SK-N-SH treated with all-trans-retinoic acid at 6 μM for 48 hours (cell line): ENCODE measurements around the gene MFF.

Experiments used
- ATAC-seq: fragments of 200-7000 bp; cut with Tn5 transposase; 3 replicates; pipeline ENCODE4 v1.9.1; 2020; ENCODE audit warnings: mild to moderate bottlenecking, moderate library complexity
- ARNTL ChIP-seq: fragments of 450-650 bp; formaldehyde crosslinking; IDR thresholded peaks from 2 replicates; pipeline ENCODE4 v1.5.0; 2020; ENCODE audit warnings: low read depth, mild to moderate bottlenecking, moderate library complexity, borderline replicate concordance
- BACH2 ChIP-seq: fragments of 250-450 bp; sonication (Bioruptor Pico); IDR thresholded peaks from 2 replicates; pipeline ENCODE4 v1.9.0; 2021; ENCODE audit warnings: mild to moderate bottlenecking, borderline replicate concordance
- CREB5 ChIP-seq: fragments of 250-450 bp; sonication (Bioruptor Pico); IDR thresholded peaks from 2 replicates; pipeline ENCODE4 v1.5.1; 2020; ENCODE audit warnings: low read depth, mild to moderate bottlenecking, moderate library complexity
- ESRRG ChIP-seq: fragments of 250-450 bp; sonication (Bioruptor Pico); IDR thresholded peaks from 2 replicates; pipeline ENCODE4 v1.6.1; 2021; ENCODE audit warnings: mild to moderate bottlenecking
- GLIS3 ChIP-seq: fragments of 250-450 bp; sonication (Bioruptor Pico); IDR thresholded peaks from 2 replicates; pipeline ENCODE4 v1.5.0; 2020; ENCODE audit warnings: mild to moderate bottlenecking, moderate library complexity
- ISL1 ChIP-seq: fragments of 250-450 bp; sonication (Bioruptor Pico); IDR thresholded peaks from 2 replicates; pipeline ENCODE4 v2.1.2; 2022; ENCODE audit warnings: mild to moderate bottlenecking, moderate library complexity
- OSR1 ChIP-seq: fragments of 250-450 bp; sonication (Bioruptor Pico); IDR thresholded peaks from 2 replicates; pipeline ENCODE4 v1.8.0; 2022; ENCODE audit warnings: moderate library complexity, mild to moderate bottlenecking, inconsistent platforms
- PATZ1 ChIP-seq: fragments of 250-450 bp; sonication (Bioruptor Pico); IDR thresholded peaks from 2 replicates; pipeline ENCODE4 v1.8.0; 2020; ENCODE audit warnings: mild to moderate bottlenecking, moderate library complexity, borderline replicate concordance
- POU6F1 ChIP-seq: fragments of 250-450 bp; sonication (Bioruptor Pico); IDR thresholded peaks from 2 replicates; pipeline ENCODE4 v1.8.0; 2021; ENCODE audit warnings: low read depth, mild to moderate bottlenecking, moderate library complexity, borderline replicate concordance
- RARB ChIP-seq: fragments of 250-450 bp; sonication (Bioruptor Pico); IDR thresholded peaks from 2 replicates; pipeline ENCODE4 v1.8.0; 2021; ENCODE audit warnings: mild to moderate bottlenecking, moderate library complexity
- SNAI2 ChIP-seq: fragments of 250-450 bp; sonication (Bioruptor Pico); IDR thresholded peaks from 2 replicates; pipeline ENCODE4 v1.5.0; 2020; ENCODE audit warnings: mild to moderate bottlenecking, moderate library complexity
- TOX ChIP-seq: fragments of 250-450 bp; sonication (Bioruptor Pico); IDR thresholded peaks from 2 replicates; pipeline ENCODE4 v1.8.0; 2021; ENCODE audit warnings: mild to moderate bottlenecking, moderate library complexity, borderline replicate concordance
- TSHZ2 ChIP-seq: fragments of 250-450 bp; sonication (Bioruptor Pico); IDR thresholded peaks from 2 replicates; pipeline ENCODE4 v1.5.0; 2020; ENCODE audit warnings: mild to moderate bottlenecking, moderate library complexity
- ZC3H10 ChIP-seq: fragments of 250-450 bp; sonication (Bioruptor Pico); IDR thresholded peaks from 2 replicates; pipeline ENCODE4 v1.5.1; 2021; ENCODE audit warnings: mild to moderate bottlenecking, moderate library complexity
- ZFP3 ChIP-seq: fragments of 250-450 bp; sonication (Bioruptor Pico); IDR thresholded peaks from 2 replicates; pipeline ENCODE4 v1.5.0; 2020; ENCODE audit warnings: mild to moderate bottlenecking, moderate library complexity
- ZFP30 ChIP-seq: fragments of 450-650 bp; formaldehyde crosslinking; IDR thresholded peaks from 2 replicates; pipeline ENCODE4 v1.5.0; 2022; ENCODE audit warnings: mild to moderate bottlenecking, moderate library complexity
- ZNF565 ChIP-seq: fragments of 450-650 bp; formaldehyde crosslinking; conservative IDR thresholded peaks from 2 replicates; pipeline ENCODE4 v1.5.0; 2020; ENCODE audit warnings: low read depth, mild to moderate bottlenecking, moderate library complexity
- ZNF70 ChIP-seq: fragments of 450-650 bp; formaldehyde crosslinking; IDR thresholded peaks from 2 replicates; pipeline ENCODE4 v1.5.0; 2020; ENCODE audit warnings: mild to moderate bottlenecking, moderate library complexity
- ZNF8 ChIP-seq: fragments of 450-650 bp; formaldehyde crosslinking; IDR thresholded peaks from 2 replicates; pipeline ENCODE4 v1.5.0; 2020; ENCODE audit warnings: mild to moderate bottlenecking, moderate library complexity

The MFF gene

GRCh38 chr2:227320305-227321094 is 4.6 kb upstream of the MFF start:
- no peak for TF ChIP-seq TSHZ2 (CRISPR knock-in tag)
- TF ChIP-seq ZNF70 (CRISPR knock-in tag): no peak
- TF ChIP-seq POU6F1 (CRISPR knock-in tag): no peak
- no peak for TF ChIP-seq ZC3H10 (CRISPR knock-in tag)
- TF ChIP-seq TOX (CRISPR knock-in tag): no peak
- TF ChIP-seq PATZ1: no peak
- TF ChIP-seq ZFP3 (CRISPR knock-in tag): no peak
- no peak for TF ChIP-seq ISL1 (CRISPR knock-in tag)
- no peak for TF ChIP-seq SNAI2 (CRISPR knock-in tag)
- no peak for TF ChIP-seq BACH2 (CRISPR knock-in tag)
- TF ChIP-seq ARNTL (CRISPR knock-in tag): no peak
- TF ChIP-seq ZFP30: no peak
- no peak for ATAC-seq

- ATAC-seq: no peak
- TF ChIP-seq GLIS3 (CRISPR knock-in tag): no peak
- TF ChIP-seq RARB (CRISPR knock-in tag): no peak
Observed at GRCh38 chr2:227322530-227323205, 2.4 kb upstream of the MFF start.

- ATAC-seq: no peak
- TF ChIP-seq ZFP3 (CRISPR knock-in tag) (no peak), BACH2 (CRISPR knock-in tag) (no peak), ISL1 (CRISPR knock-in tag) (no peak), PATZ1 (no peak), TSHZ2 (CRISPR knock-in tag) (no peak), SNAI2 (CRISPR knock-in tag) (no peak)
Observed at GRCh38 chr2:227323818-227324217, 1.2 kb upstream of the MFF start.

GRCh38 chr2:227324642-227324994 is 433 bp upstream of the MFF start:
- peak; percentile 32 for ATAC-seq
- TF ChIP-seq CREB5 (CRISPR knock-in tag): no peak
- no peak for TF ChIP-seq ZNF8 (CRISPR knock-in tag)
- TF ChIP-seq OSR1 (CRISPR knock-in tag): no peak
- TF ChIP-seq ZNF565 (CRISPR knock-in tag): no peak
- no peak for TF ChIP-seq PATZ1
- no peak for TF ChIP-seq BACH2 (CRISPR knock-in tag)
- TF ChIP-seq ESRRG (CRISPR knock-in tag): no peak
- TF ChIP-seq GLIS3 (CRISPR knock-in tag): no peak
- TF ChIP-seq TOX (CRISPR knock-in tag): no peak
- no peak for TF ChIP-seq ISL1 (CRISPR knock-in tag)
- no peak for TF ChIP-seq ZFP30
- TF ChIP-seq ZNF70 (CRISPR knock-in tag): no peak
